SK-N-SH (cell line): ENCODE data around the gene DNHD1. TPM values are rescaled to one million over a fixed set of nuclear protein-coding genes. Genes with fewer than 3 reads are reported as not detected.
A peak's percentile ranks its signal among the peaks of the same experiment; 100 is the strongest.

Source experiments
- CTCF ChIA-PET: fragments of 300-600, 350-600 bp; formaldehyde crosslinking; extraction: SDS; loops from one replicate; lab custom pipeline; 2021; lab: Yijun Ruan, JAX
- POLR2A ChIA-PET: fragments of 350-600 bp; sonication (Branson Sonifier 250); formaldehyde crosslinking; extraction: SDS; loops from one replicate; lab custom pipeline; 2020; ENCODE audit warnings: antibody characterized with exemption, inconsistent platforms; lab: Yijun Ruan, JAX
- DNase-seq: peaks from one replicate; pipeline ENCODE4 v3.0.0; 2012
- H2AFZ ChIP-seq: fragments of 200-600 bp; sonication (generic); 2 replicates; pipeline ENCODE4 v1.8.1; 2016; ENCODE audit warnings: antibody characterized with exemption, mild to moderate bottlenecking, low read depth
- H3F3A ChIP-seq: fragments of 200-600 bp; sonication (generic); replicated peaks from 2 replicates; pipeline ENCODE3; 2016; ENCODE audit warnings: antibody characterized with exemption, mild to moderate bottlenecking; ENCODE audit not compliant: insufficient read depth
- H3K27ac ChIP-seq, 2 experiments: fragments of 200-500 bp in 1 of 2; fragments of 200-600 bp in 1 of 2; sonication (Bioruptor generic) in 1 of 2; sonication (generic), shearing (Covaris generic) in 1 of 2; 2 replicates each; pipeline versions ENCODE4 v1.5.1 to v1.6.1; 2014 to 2016; ENCODE audit warnings: low read depth in 2 of 2, inconsistent platforms in 1 of 2, low read length in 1 of 2, mild to moderate bottlenecking in 1 of 2, mixed read lengths in 1 of 2
- H3K27me3 ChIP-seq: fragments of 200-600 bp; sonication (generic), shearing (Covaris generic); 2 replicates; pipeline ENCODE4 v1.6.1; 2016; ENCODE audit warnings: mixed run types; ENCODE audit not compliant: insufficient read depth
- H3K36me3 ChIP-seq, 2 experiments: fragments of 200-500 bp in 1 of 2; fragments of 200-600 bp in 1 of 2; sonication (Bioruptor generic) in 1 of 2; sonication (generic) in 1 of 2; replicated peaks in 1 of 2; 2 replicates each; pipeline versions ENCODE3 to v1.5.1; 2014 to 2016; ENCODE audit warnings: low read length in 1 of 2, mild to moderate bottlenecking in 1 of 2; ENCODE audit not compliant: insufficient read depth in 2 of 2, control insufficient read depth in 1 of 2
- H3K4me1 ChIP-seq, 2 experiments: fragments of 200-500 bp in 1 of 2; fragments of 200-600 bp in 1 of 2; sonication (Bioruptor generic) in 1 of 2; sonication (generic), shearing (Covaris generic) in 1 of 2; 2 replicates each; pipeline versions ENCODE4 v1.5.1 to v1.6.1; 2014 to 2016; ENCODE audit warnings: low read depth in 1 of 2, low read length in 1 of 2, mixed run types in 1 of 2; ENCODE audit not compliant: insufficient read depth in 2 of 2, control insufficient read depth in 1 of 2
- H3K4me2 ChIP-seq: fragments of 200-600 bp; sonication (generic), shearing (Covaris generic); 2 replicates; pipeline ENCODE4 v1.6.1; 2017; ENCODE audit warnings: mixed run types
- H3K4me3 ChIP-seq, 2 experiments: fragments of 200-500 bp in 1 of 2; fragments of 200-600 bp in 1 of 2; sonication (Bioruptor generic) in 1 of 2; sonication (generic), shearing (Covaris generic) in 1 of 2; 2 replicates each; pipeline versions ENCODE4 v1.5.1 to v1.8.1; 2014 to 2016; ENCODE audit warnings: low read depth in 2 of 2, inconsistent platforms in 1 of 2, low read length in 1 of 2, mild to moderate bottlenecking in 1 of 2, mixed read lengths in 1 of 2, moderate library complexity in 1 of 2
- H3K79me2 ChIP-seq: fragments of 200-600 bp; sonication (generic); 2 replicates; pipeline ENCODE4 v1.8.1; 2017; ENCODE audit warnings: mild to moderate bottlenecking; ENCODE audit not compliant: insufficient read depth
- H3K9ac ChIP-seq: fragments of 200-600 bp; sonication (generic); 2 replicates; pipeline ENCODE4 v1.6.1; 2017; ENCODE audit warnings: mixed run types
- H3K9me2 ChIP-seq: fragments of 200-600 bp; sonication (generic); 2 replicates; pipeline ENCODE4 v1.6.1; 2017; ENCODE audit warnings: mixed run types
- H3K9me3 ChIP-seq: fragments of 200-600 bp; sonication (generic); 2 replicates; pipeline ENCODE4 v1.6.1; 2017; ENCODE audit warnings: mixed run types, mild to moderate bottlenecking, moderate library complexity
- H4K20me1 ChIP-seq: fragments of 200-600 bp; sonication (generic); 2 replicates; pipeline ENCODE4 v1.6.1; 2017; ENCODE audit warnings: mild to moderate bottlenecking, mixed run types; ENCODE audit not compliant: insufficient read depth
- CHD2 ChIP-seq: fragments of 150-350 bp; IDR thresholded peaks from 2 replicates; pipeline ENCODE4 v1.6.1; 2018; ENCODE audit warnings: low read length; ENCODE audit not compliant: partially characterized antibody
- ELF1 ChIP-seq: IDR thresholded peaks from 2 replicates; pipeline ENCODE4 v1.4.0; 2012
- FOSL2 ChIP-seq: IDR thresholded peaks from 2 replicates; pipeline ENCODE4 v1.4.0; 2012; ENCODE audit warnings: low read depth, mild to moderate bottlenecking, moderate library complexity, borderline replicate concordance
- FOXM1 ChIP-seq: IDR thresholded peaks from 2 replicates; pipeline ENCODE4 v1.4.0; 2012; ENCODE audit warnings: low read depth, mild to moderate bottlenecking
- GABPA ChIP-seq: IDR thresholded peaks from 2 replicates; pipeline ENCODE4 v1.4.0; 2012; ENCODE audit warnings: low read depth, mild to moderate bottlenecking
- POLR2AphosphoS5 ChIP-seq: IDR thresholded peaks from 2 replicates; pipeline ENCODE4 v1.6.1; 2012; ENCODE audit warnings: low read depth, low read length
- SIN3A ChIP-seq: IDR thresholded peaks from 2 replicates; pipeline ENCODE4 v1.6.1; 2012; ENCODE audit warnings: low read depth, mild to moderate bottlenecking, low read length, moderate library complexity, borderline replicate concordance
- TAF1 ChIP-seq: IDR thresholded peaks from 2 replicates; pipeline ENCODE4 v1.6.1; 2012; ENCODE audit warnings: low read depth, mild to moderate bottlenecking, low read length, moderate library complexity, borderline replicate concordance
- YY1 ChIP-seq: IDR thresholded peaks from 2 replicates; pipeline ENCODE4 v1.4.0; 2012; ENCODE audit warnings: low read depth, mild to moderate bottlenecking
- WGBS: methylation state at CpG from one replicate; pipeline ENCODE4 v1.1.6; 2017; ENCODE audit warnings: low lambda C conversion rate; 5-methylcytosine and 5-hydroxymethylcytosine counted together
- polyA plus RNA-seq, 3 experiments: library from polyadenylated mRNA; depleted of rRNA; stranded (reverse); fragments of >200 nt; gene quantifications; 2 replicates each; pipeline ENCODE4 v1.2.3, GENCODE V29; 2012
- TF ChIP-seq, protein P1 (sequence below): IDR thresholded peaks from 2 replicates; pipeline ENCODE4 v1.6.1; 2012; ENCODE audit warnings: mild to moderate bottlenecking, low read depth, low read length, moderate library complexity
- TF ChIP-seq, protein P2 (sequence below): IDR thresholded peaks from 2 replicates; pipeline ENCODE4 v1.4.0; 2012; ENCODE audit warnings: low read depth, borderline replicate concordance

Gene DNHD1
- polyA plus RNA-seq, 1 of the 3 experiments (the other 2 are of a cell fraction) = 5.3 TPM

DNA sequence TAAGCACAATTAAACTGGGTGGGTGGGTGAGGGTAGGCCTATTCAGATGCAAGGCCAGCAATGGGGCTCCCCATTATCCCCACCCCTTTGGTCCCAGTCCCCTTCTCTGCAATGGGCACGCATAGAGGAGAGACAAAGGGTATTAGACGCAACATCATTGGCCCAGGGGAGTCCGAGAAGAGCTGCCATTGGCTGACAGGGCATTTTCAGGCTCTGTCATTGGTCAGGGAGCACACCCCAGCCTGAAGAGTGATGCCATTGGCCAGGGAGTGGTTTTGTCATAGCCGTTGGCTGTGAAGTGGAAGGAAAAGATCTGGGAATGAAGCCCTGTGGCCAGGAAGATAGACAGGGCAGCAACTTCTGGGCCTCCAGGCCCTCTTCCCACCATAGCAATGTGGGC, 20.5 kb upstream of the DNHD1 start (continued):
- TF ChIP-seq, protein P1, sequence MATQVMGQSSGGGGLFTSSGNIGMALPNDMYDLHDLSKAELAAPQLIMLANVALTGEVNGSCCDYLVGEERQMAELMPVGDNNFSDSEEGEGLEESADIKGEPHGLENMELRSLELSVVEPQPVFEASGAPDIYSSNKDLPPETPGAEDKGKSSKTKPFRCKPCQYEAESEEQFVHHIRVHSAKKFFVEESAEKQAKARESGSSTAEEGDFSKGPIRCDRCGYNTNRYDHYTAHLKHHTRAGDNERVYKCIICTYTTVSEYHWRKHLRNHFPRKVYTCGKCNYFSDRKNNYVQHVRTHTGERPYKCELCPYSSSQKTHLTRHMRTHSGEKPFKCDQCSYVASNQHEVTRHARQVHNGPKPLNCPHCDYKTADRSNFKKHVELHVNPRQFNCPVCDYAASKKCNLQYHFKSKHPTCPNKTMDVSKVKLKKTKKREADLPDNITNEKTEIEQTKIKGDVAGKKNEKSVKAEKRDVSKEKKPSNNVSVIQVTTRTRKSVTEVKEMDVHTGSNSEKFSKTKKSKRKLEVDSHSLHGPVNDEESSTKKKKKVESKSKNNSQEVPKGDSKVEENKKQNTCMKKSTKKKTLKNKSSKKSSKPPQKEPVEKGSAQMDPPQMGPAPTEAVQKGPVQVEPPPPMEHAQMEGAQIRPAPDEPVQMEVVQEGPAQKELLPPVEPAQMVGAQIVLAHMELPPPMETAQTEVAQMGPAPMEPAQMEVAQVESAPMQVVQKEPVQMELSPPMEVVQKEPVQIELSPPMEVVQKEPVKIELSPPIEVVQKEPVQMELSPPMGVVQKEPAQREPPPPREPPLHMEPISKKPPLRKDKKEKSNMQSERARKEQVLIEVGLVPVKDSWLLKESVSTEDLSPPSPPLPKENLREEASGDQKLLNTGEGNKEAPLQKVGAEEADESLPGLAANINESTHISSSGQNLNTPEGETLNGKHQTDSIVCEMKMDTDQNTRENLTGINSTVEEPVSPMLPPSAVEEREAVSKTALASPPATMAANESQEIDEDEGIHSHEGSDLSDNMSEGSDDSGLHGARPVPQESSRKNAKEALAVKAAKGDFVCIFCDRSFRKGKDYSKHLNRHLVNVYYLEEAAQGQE = no peak
- TF ChIP-seq, all 33 proteins: peak for 0

GRCh38 chr11:6480299-6480914, 16.7 kb upstream of the DNHD1 start:
- Histone ChIP-seq H3K79me2 (peaks cover 65% of the 10 kb centered on the region), H3K4me1 (peaks cover 12 to 21% of the 10 kb centered on the region in 2 experiments), H3K4me2 (peak overlapping the region; percentile 91), H3K9me2 (no peaks in the 10 kb centered on the region), H2AFZ (no peak overlapping the region), H3K9me3 (no peaks in the 10 kb centered on the region), H3K36me3 (peaks cover 43 to 63% of the 10 kb centered on the region in 2 experiments), H4K20me1 (peaks cover 6% of the 10 kb centered on the region; the same call in 1 of the 2 replicates), H3K9ac (peak overlapping the region; percentile 96), H3F3A (peaks cover 11% of the 10 kb centered on the region), H3K4me3 (peak overlapping the region; percentile 89 to 100), H3K27ac (peak overlapping the region; percentile 84 to 85; a peak in 2 of 4 replicates), H3K27me3 (no peaks in the 10 kb centered on the region)
- WGBS = 49% methylated on average over 9 of the region's 9 CpGs
- CTCF ChIA-PET = interaction anchor here (0.8 kb wide), 1 partner anchor 17 kb away, joined by 3 read pairs; no protein-coding TSS in a partner anchor
- DNase-seq = no peak
- POLR2A ChIA-PET = no interaction called here
- TF ChIP-seq, protein P2, sequence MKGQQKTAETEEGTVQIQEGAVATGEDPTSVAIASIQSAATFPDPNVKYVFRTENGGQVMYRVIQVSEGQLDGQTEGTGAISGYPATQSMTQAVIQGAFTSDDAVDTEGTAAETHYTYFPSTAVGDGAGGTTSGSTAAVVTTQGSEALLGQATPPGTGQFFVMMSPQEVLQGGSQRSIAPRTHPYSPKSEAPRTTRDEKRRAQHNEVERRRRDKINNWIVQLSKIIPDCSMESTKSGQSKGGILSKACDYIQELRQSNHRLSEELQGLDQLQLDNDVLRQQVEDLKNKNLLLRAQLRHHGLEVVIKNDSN = no peak
- no peak for TF ChIP-seq YY1

DNA sequence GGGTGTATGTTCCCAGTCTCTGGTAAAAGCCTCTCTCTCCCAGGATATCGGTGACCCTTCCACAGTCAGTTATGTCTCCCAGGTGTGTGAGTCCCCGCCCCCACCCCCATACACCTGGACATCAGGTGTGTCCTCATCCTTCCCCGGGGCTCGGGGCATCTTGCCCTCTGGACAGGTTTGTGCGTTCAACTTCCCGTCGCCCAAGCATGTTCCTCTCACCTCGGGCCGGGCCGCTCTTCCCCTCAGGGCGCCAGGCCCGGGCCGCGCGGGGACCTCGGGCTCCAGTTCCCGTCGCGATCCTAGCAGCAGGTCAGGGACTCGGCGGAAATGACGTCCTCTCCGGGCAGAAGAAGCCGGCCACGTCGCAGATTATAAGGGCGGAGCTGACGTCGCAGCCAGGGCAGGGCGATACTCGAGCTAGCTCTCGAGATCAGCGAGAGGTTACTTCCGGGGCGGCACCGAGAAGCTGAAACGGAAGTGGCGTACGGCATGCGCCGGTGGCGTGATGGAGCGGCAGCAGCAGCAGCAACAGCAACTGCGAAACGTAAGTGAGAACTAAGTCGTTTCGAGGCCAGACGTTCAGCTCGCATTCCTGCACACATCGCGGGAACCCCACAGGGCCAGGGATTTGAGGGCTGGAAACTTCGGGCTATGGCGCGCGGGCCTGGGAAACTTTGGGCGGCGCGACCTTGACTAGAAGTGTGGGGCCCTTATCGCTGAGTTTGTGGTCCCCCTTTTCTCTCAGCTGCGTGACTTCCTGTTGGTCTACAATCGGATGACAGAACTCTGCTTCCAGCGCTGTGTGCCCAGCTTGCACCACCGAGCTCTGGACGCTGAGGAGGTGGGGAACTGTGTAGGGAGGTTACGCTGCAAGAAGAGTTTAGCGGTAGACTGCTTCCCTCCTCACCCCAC, 15.8 kb upstream of the DNHD1 start, which contains the start of the genes ARFIP2 and TIMM10B:
TSS of gene ARFIP2 (minus strand) at position 320 of the 912 bp plus-strand sequence. CDS start 910 bp downstream, outside the sequence.
TSS of gene TIMM10B (plus strand) at position 490 of the 912 bp plus-strand sequence. CDS start at position 506, 16 bp downstream.
- peak within 1 kb of the TSS; percentile 84 to 85 for H3K27ac ChIP-seq
- ChIA-PET POLR2A (interaction anchor here (1.1 to 1.6 kb wide), 5 partner anchors 7 to 202 kb away, joined by 3 to 9 read pairs (median 4); partner anchors contain the start of genes DNHD1, MRPL17, TAF10 and TRIM3), CTCF (interaction anchor here (1.0 to 2.1 kb wide), 7 partner anchors 17 to 230 kb away, joined by 3 to 8 read pairs (median 4); partner anchors contain the start of gene DNHD1)
- DNase-seq = peak; percentile 96
- H2AFZ ChIP-seq = peak within 1 kb of the TSS; percentile 81; the same call in 1 of the 2 replicates
- H3K4me3 ChIP-seq = peak within 1 kb of the TSS; percentile 89 to 100
- under 1% methylated on average over 29 of the region's 66 CpGs for WGBS
- H4K20me1 ChIP-seq = peaks cover 6% of the 10 kb centered on the region; the same call in 1 of the 2 replicates
- peaks cover 6% of the 10 kb centered on the region for H3F3A ChIP-seq
- H3K4me1 ChIP-seq = peaks cover 12 to 21% of the 10 kb centered on the region in 2 experiments
- peak within 1 kb of the TSS; percentile 99 for H3K4me2 ChIP-seq
- H3K27me3 ChIP-seq = no peaks in the 10 kb centered on the region
- no peaks in the 10 kb centered on the region for H3K9me2 ChIP-seq
- H3K36me3 ChIP-seq = peaks cover 43 to 72% of the 10 kb centered on the region in 2 experiments
- H3K9me3 ChIP-seq = no peaks in the 10 kb centered on the region
- H3K79me2 ChIP-seq = peaks cover 71% of the 10 kb centered on the region
- peak within 1 kb of the TSS; percentile 96 for H3K9ac ChIP-seq
- peak; percentile 88 for TF ChIP-seq POLR2AphosphoS5
- TF ChIP-seq FOSL2 = no peak
- peak; percentile 98 for TF ChIP-seq CHD2
- peak; percentile 96 for TF ChIP-seq GABPA
- TF ChIP-seq SIN3A = peak; percentile 89
- no peak for TF ChIP-seq FOXM1
- TF ChIP-seq ELF1 = peak; percentile 84
- TF ChIP-seq TAF1 = peak; percentile 80; the same call in 1 of the 2 replicates
- TF ChIP-seq, protein P1 = peak; percentile 36; the same call in 1 of the 2 replicates
